ENCODE data around the gene MYO1E. TPM values are rescaled to one million over a fixed set of nuclear protein-coding genes. Genes with fewer than 3 reads are reported as not detected.

The MYO1E gene
- total RNA-seq, 1 donor = 336 TPM

- no peak overlapping the region for H3K27ac ChIP-seq (ENCODE audit: low read depth, low read length)
- peaks cover 66% of the 10 kb centered on the region for H3K36me3 ChIP-seq (ENCODE audit: insufficient read depth, low read length)
- H3K79me2 ChIP-seq (ENCODE audit: insufficient read depth, low read length) = no peaks in the 10 kb centered on the region
- H3K4me2 ChIP-seq (ENCODE audit: insufficient read depth, low read length) = no peak overlapping the region
- no peak for DNase-seq (ENCODE audit: insufficient read length, low spot score, missing footprints)
- H4K20me1 ChIP-seq (ENCODE audit: insufficient read depth, low read length) = peaks cover under 1% of the 10 kb centered on the region
- no peak overlapping the region for H3K4me3 ChIP-seq (ENCODE audit: insufficient read depth, low read length)
- peaks cover 13% of the 10 kb centered on the region for H3K4me1 ChIP-seq (ENCODE audit: insufficient read depth, low read length)
- no peaks in the 10 kb centered on the region for H3K9me3 ChIP-seq (ENCODE audit: low read depth, low read length)
- TF ChIP-seq CTCF (IDR thresholded peaks at IDR 0.05; ENCODE audit: extremely low read depth, low read depth, low read length) = no peak
- no peak overlapping the region for H2AFZ ChIP-seq (ENCODE audit: low read length)
- no peaks in the 10 kb centered on the region for H3K27me3 ChIP-seq (ENCODE audit: insufficient read depth, low read length)
Observed at GRCh38 chr15:59186501-59186900, 186.2 kb downstream of the MYO1E start.

GRCh38 chr15:59185725-59186124 lies 186.9 kb downstream of the MYO1E start:
- H3K36me3 ChIP-seq (ENCODE audit: insufficient read depth, low read length) = peaks cover 71% of the 10 kb centered on the region

GRCh38 chr15:59180945-59181600 lies 191.6 kb downstream of the MYO1E start:
- no peaks in the 10 kb centered on the region for H3K79me2 ChIP-seq (ENCODE audit: insufficient read depth, low read length)
- peak overlapping the region; percentile 38 for H3K27ac ChIP-seq (ENCODE audit: low read depth, low read length)
- no peaks in the 10 kb centered on the region for H4K20me1 ChIP-seq (ENCODE audit: insufficient read depth, low read length)
- DNase-seq (ENCODE audit: insufficient read length, low spot score, missing footprints) = peak; percentile 68
- H3K27me3 ChIP-seq (ENCODE audit: insufficient read depth, low read length) = no peaks in the 10 kb centered on the region
- H2AFZ ChIP-seq (ENCODE audit: low read length) = no peak overlapping the region
- peaks cover 81% of the 10 kb centered on the region for H3K36me3 ChIP-seq (ENCODE audit: insufficient read depth, low read length)
- peaks cover 9% of the 10 kb centered on the region for H3K4me1 ChIP-seq (ENCODE audit: insufficient read depth, low read length)
- H3K4me3 ChIP-seq (ENCODE audit: insufficient read depth, low read length) = no peak overlapping the region
- peak overlapping the region; percentile 6 for H3K4me2 ChIP-seq (ENCODE audit: insufficient read depth, low read length)
- no peak for TF ChIP-seq CTCF (IDR thresholded peaks at IDR 0.05; ENCODE audit: extremely low read depth, low read depth, low read length)
- no peaks in the 10 kb centered on the region for H3K9me3 ChIP-seq (ENCODE audit: low read depth, low read length)

More at GRCh38 chr15:59185725-59186124, 186.9 kb downstream of the MYO1E start:
- Histone ChIP-seq H2AFZ (ENCODE audit: low read length) (no peak overlapping the region), H3K79me2 (ENCODE audit: insufficient read depth, low read length) (no peaks in the 10 kb centered on the region), H3K9me3 (ENCODE audit: low read depth, low read length) (no peaks in the 10 kb centered on the region), H3K27ac (ENCODE audit: low read depth, low read length) (no peak overlapping the region), H4K20me1 (ENCODE audit: insufficient read depth, low read length) (no peaks in the 10 kb centered on the region), H3K4me2 (ENCODE audit: insufficient read depth, low read length) (no peak overlapping the region), H3K4me1 (ENCODE audit: insufficient read depth, low read length) (peaks cover 13% of the 10 kb centered on the region), H3K4me3 (ENCODE audit: insufficient read depth, low read length) (no peak overlapping the region), H3K27me3 (ENCODE audit: insufficient read depth, low read length) (no peaks in the 10 kb centered on the region)
- no peak for DNase-seq (ENCODE audit: insufficient read length, low spot score, missing footprints)
- no peak for TF ChIP-seq CTCF (IDR thresholded peaks at IDR 0.05; ENCODE audit: extremely low read depth, low read depth, low read length)

- Histone ChIP-seq H3K9me3 (ENCODE audit: low read depth, low read length) (no peaks in the 10 kb centered on the region), H3K27ac (ENCODE audit: low read depth, low read length) (no peak overlapping the region), H3K27me3 (ENCODE audit: insufficient read depth, low read length) (no peaks in the 10 kb centered on the region), H3K4me2 (ENCODE audit: insufficient read depth, low read length) (no peak overlapping the region), H3K36me3 (ENCODE audit: insufficient read depth, low read length) (peaks cover 78% of the 10 kb centered on the region), H2AFZ (ENCODE audit: low read length) (no peak overlapping the region), H3K79me2 (ENCODE audit: insufficient read depth, low read length) (no peaks in the 10 kb centered on the region), H3K4me3 (ENCODE audit: insufficient read depth, low read length) (no peak overlapping the region), H4K20me1 (ENCODE audit: insufficient read depth, low read length) (no peaks in the 10 kb centered on the region), H3K4me1 (ENCODE audit: insufficient read depth, low read length) (peaks cover 21% of the 10 kb centered on the region)
- TF ChIP-seq CTCF (IDR thresholded peaks at IDR 0.05; ENCODE audit: extremely low read depth, low read depth, low read length) = no peak
- DNase-seq (ENCODE audit: insufficient read length, low spot score, missing footprints) = no peak
Observed at GRCh38 chr15:59179717-59180116, 193.0 kb downstream of the MYO1E start.

Measured in osteoblast (primary cell).